ENCODE measurements around the gene CENPB.

CENPB gene

DNA sequence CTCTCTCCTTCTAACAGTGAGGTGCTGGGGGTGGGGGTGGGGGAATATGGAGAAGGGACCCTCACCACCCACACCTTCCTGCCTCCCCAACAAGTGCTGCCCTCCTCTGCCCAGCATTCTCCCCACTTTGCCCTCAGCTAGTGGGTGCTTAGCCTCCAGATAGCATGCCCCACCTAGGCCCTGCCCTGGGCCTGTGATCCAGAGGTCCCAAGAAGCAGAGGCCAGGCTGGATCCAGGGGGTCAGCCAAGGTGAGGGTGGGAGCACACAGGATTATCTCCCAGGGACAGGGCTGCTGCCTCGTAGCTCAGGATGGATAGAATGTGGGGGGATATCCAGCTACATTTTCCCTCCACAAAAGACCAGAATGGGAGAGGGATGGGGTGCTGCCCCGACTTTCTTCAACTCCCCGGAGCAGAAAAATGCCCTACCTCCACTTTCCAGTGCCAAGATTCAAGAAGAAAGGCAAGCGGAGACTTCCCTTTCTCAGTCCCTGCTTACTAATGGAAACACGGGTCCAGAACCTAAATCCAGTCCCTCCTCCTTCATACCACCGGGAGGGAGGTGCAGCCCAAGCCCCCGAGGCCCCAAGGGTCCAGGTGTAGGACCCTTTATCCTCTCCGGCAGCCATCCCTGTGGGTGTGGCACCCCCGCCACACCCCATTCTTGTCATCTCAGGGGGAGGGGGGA, 20.0 kb downstream of the CENPB start:
- DNase-seq, result no peak

- DNase-seq, result no peak
Measured at GRCh38 chr20:3765171-3765882, 21.2 kb downstream of the CENPB start.

DNA sequence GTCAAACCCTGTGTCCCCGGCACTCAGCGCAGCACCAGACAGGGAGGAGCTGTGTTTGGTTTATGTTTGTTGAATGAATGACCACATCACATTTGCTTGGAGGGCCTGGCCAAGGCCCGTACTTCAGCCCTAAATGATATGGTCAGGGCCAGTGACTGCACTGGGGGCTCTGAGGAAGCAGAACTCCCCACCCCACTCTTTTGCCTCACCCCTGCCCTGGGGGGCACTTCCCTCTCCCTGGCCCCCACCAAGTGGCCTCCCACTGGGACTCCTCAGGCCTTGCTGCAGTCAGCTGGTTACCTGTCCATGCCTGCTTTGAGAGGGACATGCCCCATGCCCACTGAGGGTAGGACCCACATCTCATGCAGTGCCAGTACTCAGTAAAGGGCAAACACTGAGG, 21.9 kb downstream of the CENPB start:
- no peak for DNase-seq

DNA sequence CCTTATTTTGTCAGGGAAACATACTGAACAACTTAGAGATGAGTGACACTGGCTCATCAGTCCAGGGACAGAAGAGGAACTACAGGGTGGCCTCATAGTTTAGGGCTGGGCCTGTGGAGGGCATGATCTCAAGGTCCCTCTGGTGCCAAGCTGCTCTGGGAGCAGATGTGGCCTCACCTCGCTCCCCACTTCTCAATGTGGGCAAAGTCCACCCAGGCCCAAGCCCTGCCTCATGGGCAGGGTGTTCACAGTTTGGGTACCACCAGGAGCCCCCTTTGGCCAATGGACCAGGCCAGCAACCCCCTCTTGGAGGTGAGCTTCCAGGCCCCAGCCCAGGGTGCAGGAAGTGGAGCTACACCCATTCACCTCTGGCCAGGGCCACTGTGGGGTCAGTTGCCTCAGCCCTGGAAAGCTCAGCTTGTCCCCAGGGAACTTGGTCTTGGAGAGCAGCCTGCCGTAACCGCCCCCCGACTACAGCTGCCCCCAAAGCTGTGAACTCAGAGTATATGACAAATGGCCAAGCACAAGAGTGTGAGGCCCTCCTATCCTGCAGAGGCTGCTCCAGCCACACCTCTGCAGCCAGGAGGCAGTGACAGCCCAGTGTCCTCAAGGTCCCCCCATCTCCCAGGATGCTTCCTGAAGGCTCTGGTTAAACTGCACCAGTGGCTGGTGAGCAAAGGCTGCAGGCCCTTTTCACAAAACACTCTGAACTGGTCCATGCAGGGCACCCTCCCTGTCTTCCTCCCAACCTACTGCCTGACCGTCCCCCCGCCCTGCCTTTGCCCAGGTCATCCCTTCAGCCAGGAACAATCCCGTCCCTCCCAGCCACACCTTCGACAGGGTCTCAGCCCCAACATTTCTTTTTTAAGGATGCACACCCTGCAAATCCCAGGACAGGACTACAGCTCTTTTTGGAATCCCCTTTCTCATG, 22.6 kb downstream of the CENPB start:
- no peak for DNase-seq

GRCh38 chr20:3760655-3761348, 25.7 kb downstream of the CENPB start:
- no peak for DNase-seq

DNA sequence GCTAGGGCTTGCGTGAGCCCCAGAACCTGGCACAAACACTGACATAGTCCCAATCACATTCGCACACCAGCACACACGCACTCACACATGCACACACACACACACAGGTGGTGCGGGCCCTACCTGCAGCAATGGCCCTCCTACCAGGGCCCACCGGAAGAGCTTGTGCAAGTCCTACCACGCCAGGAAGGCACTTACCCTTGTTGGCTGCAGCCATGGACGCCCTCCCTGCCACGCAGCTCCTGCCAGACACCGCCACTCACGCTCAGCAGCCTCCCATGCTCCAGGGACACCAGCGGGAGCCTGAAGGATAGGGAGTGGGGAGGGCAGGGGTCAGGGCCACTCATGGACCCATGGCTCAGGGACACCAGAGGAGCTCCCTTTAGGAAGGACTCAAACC, 26.7 kb downstream of the CENPB start:
- DNase-seq, result no peak

GRCh38 chr20:3759316-3759823, 27.2 kb downstream of the CENPB start:
- DNase-seq, result no peak

DNA sequence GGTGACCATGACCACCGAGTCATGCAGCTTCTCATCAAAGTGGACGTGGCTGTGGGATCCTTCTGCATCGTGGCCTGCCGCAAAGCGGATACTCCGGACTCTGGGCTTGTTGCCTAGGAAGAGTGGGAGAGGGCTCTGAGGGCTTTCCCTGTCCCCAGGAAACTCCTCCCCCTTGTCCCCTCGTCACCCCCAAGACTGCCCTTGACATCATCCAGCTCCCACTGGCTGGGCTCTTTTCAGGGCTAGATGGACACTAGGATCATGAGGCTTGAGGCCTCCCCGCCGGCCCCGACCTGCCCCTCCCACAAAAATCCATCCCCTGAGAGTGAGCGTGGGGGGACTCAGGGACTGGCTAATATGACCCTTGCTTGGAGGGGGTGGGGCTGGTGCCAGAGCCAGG, 28.0 kb downstream of the CENPB start:
- no peak for DNase-seq

DNA sequence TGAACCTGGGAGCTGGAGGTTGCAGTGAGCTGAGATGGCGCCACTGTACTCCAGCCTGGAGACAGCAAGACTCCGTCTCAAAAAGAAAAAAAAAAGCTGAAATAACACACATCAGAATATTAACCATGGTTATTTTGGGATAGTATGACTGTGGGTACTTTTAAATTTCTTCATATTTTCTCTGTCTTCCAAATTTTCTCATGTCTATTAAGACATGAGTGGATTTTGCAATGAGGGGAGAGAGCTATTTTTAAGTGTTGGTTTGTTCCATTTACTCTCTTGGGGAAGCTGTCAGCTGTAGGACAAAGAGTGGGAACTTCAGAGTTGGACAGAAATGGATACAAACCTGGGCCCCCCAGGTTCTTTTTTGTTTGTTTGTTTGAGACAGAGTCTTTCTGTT, 29.3 kb downstream of the CENPB start:
- no peak for DNase-seq

GRCh38 chr20:3755814-3756480, 30.6 kb downstream of the CENPB start:
- DNase-seq, result no peak

DNA sequence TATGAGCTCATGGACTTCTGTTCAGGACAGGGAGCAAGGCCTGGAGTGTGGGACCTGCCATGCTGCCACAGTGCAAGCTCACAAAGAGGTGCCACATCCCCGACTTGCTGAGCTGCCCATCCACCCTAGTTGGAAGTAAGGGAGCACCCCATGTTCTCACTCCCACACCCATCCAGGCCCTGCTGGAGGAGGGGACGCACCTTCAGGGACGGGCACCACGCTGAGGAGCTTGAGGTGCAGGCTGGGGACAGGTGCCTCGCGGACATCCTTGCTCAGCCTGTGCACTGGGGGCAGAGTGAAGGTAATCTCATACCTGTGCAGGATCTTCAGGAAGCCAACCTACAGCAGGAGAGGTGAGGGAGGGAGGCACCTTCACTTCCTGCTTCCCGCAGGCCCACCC, 31.3 kb downstream of the CENPB start:
- no peak for DNase-seq

- DNase-seq, result no peak
Measured at GRCh38 chr20:3754276-3754630, 32.3 kb downstream of the CENPB start.

DNA sequence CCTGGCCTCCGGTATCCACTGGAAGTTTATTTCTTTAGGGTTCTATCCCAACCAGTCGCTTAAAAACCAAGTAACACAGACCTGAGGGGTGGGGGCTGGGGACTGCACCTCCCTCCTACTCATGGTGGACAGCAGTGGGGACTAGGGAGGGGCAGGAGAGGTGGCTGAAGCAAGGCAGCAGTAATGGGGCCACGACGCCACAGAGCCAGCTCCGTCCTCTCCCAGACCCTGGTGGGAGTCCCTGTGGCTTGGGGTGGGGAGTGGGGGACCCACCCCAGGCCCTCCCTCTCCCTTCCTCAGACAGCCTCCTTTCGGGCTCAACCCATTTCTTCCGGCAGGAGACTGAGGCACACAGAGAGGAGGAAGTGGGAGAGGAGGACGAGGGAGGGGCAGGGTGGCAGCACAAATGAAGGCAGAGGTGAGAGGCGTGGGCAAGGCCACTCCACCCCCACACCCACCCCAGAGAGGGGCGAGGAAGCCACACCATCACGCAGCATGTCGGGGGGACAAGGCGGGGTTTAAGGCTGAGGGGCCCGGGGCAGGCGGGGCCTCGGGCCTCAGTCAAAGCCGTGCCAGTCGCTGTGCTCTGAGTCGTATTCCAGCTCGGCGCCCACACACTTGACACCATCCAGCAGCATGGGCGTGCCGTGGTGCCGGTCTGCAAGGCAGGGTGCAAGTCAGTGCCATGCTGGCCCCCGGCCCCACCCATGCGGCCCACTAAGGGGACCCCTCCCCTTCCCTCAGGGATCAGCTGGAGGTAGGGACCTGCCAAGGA, 32.9 kb downstream of the CENPB start:
- no peak for DNase-seq

- DNase-seq, result peak; percentile 20
Measured at GRCh38 chr20:3753098-3753497, 33.4 kb downstream of the CENPB start.

GRCh38 chr20:3752386-3752759, 34.2 kb downstream of the CENPB start:
- no peak for DNase-seq

DNA sequence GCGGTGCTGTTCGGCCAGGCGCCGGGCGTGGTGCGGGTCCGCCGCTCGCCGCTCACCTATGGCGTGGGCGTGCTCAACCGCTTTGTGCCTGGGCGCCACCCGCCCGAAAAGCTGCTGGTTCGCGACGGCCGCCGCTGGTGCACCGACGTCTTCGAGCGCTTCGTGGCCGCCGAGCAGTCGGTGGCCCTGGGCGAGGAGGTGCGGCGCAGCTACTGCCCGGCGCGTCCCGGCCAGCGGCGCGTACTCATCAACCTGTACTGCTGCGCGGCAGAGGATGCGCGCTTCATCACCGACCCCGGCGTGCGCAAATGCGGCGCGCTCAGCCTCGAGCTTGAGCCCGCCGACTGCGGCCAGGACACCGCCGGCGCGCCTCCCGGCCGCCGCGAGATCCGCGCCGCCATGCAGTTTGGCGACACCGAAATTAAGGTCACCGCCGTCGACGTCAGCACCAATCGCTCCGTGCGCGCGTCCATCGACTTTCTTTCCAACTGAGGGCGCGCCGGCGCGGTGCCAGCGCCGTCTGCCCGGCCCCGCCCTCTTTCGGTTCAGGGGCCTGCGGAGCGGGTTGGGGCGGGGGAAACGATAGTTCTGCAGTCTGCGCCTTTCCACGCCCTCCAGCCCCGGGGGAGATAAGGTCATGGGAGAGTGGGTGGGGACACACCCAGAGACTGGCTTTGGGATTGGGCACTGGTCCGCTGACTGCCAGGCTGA, 34.7 kb downstream of the CENPB start:
- DNase-seq, result peak; percentile 30

- DNase-seq, result no peak
Measured at GRCh38 chr20:3751305-3751674, 35.2 kb downstream of the CENPB start.

DNA sequence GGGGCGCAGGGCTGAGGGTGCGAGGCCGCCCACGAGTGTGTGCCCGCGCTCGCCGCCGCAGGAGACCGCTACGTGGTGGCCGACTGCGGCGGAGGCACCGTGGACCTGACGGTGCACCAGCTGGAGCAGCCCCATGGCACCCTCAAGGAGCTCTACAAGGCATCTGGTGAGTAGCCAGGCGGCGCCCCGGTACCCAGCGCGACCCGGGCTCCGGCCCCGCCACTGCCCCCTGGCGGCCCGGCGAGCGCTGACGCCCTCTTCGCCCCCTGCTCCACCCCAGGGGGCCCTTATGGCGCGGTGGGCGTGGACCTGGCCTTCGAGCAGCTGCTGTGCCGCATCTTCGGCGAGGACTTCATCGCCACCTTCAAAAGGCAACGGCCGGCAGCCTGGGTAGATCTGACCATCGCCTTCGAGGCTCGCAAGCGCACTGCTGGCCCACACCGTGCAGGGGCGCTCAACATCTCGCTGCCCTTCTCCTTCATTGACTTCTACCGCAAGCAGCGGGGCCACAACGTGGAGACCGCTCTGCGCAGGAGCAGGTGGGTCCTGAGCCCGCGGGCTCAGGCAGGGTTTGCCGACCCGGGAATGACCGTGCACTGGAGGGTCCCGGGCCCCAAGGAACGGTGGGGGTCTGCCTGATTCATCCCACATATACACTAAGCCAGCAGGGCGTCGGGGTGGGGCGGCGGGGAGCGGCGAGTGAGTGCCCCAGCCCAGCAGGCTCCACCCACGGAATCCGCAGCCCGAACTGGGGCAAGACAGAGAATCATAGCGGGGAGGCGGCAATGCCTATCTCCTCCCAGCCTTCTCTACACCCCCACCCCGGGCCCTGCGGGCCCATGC, 36.6 kb downstream of the CENPB start:
- no peak for DNase-seq

DNA sequence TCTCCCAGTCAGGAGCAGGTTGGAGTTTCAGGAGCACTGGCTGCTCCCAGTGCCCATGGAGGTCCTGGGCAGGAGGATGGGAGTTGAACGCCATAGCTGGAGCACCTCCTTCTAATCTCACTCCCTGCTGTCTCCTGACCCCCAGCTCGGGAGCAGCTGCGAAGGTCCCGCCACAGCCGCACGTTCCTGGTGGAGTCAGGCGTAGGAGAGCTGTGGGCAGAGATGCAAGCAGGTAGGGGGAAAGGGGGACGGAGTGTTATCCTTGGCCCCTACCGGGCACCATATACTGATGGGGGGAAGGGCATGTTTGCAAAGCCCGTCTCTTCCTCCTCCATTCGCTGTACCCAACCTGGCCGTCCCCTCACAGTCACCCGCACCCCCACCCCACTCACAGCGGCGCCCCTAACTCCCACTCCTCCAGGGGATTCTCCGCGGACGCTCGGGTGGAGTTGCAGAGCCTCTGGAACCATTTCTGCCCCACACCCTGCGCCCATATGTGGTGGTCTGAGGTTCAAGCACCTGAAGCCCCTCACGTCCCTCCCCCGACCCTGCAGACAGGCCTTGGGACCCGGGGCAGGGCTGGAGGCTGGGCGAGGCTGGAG, 37.4 kb downstream of the CENPB start:
- DNase-seq, result no peak

Measured in effector CD8-positive, alpha-beta T cell (primary cell).